Prostate gland (tissue), 2 donors: ENCODE data around the gene DNASE1.

Experiments
- POLR2A ChIP-seq: fragments of 450-650 bp; IDR thresholded peaks from one replicate; pipeline ENCODE4 v1.6.1; 2016; ENCODE audit warnings: antibody characterized with exemption, mild to moderate bottlenecking
- POLR2AphosphoS5 ChIP-seq: sonication (generic); formaldehyde crosslinking; IDR thresholded peaks from one replicate; pipeline ENCODE4 v1.6.1; 2017; ENCODE audit warnings: antibody characterized with exemption
- TF ChIP-seq, protein P1 (sequence below), 4 experiments: fragments of 200-600 bp in 2 of 4; fragments of 450-650 bp in 2 of 4; sonication (generic) in 2 of 4; IDR thresholded peaks; 1 replicate in 3 of 4; 2 replicates in 1 of 4; pipeline ENCODE4 v1.5.1; 2016 to 2019; ENCODE audit warnings: antibody characterized with exemption in 4 of 4, mild to moderate bottlenecking in 2 of 4, moderate library complexity in 2 of 4

GRCh38 chr16:3610698-3611145 lies 43.8 kb upstream of the DNASE1 start:
- TF ChIP-seq POLR2A: no peak
- TF ChIP-seq POLR2AphosphoS5: no peak
- TF ChIP-seq, protein P1, sequence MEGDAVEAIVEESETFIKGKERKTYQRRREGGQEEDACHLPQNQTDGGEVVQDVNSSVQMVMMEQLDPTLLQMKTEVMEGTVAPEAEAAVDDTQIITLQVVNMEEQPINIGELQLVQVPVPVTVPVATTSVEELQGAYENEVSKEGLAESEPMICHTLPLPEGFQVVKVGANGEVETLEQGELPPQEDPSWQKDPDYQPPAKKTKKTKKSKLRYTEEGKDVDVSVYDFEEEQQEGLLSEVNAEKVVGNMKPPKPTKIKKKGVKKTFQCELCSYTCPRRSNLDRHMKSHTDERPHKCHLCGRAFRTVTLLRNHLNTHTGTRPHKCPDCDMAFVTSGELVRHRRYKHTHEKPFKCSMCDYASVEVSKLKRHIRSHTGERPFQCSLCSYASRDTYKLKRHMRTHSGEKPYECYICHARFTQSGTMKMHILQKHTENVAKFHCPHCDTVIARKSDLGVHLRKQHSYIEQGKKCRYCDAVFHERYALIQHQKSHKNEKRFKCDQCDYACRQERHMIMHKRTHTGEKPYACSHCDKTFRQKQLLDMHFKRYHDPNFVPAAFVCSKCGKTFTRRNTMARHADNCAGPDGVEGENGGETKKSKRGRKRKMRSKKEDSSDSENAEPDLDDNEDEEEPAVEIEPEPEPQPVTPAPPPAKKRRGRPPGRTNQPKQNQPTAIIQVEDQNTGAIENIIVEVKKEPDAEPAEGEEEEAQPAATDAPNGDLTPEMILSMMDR (IDR thresholded peaks at IDR 0.05): no peak
